Naive thymus-derived CD4-positive, alpha-beta T cell (primary cell): Measurements from ENCODE around the gene GTPBP6. TPM values are rescaled to one million over a fixed set of nuclear protein-coding genes. Genes with fewer than 3 reads are reported as not detected.
A peak's percentile ranks its signal among the peaks of the same experiment; 100 is the strongest.

Experiments used
- ATAC-seq: fragments of 150-1000 bp; cut with Tn5 transposase; 2 replicates; pipeline ENCODE4 v1.10.0; 2021; ENCODE audit warnings: mild to moderate bottlenecking, moderate library complexity
- CTCF ChIA-PET: fragments of 350-600 bp; sonication (Branson Sonifier 250); formaldehyde crosslinking; loops from one replicate; lab custom pipeline; 2021; ENCODE audit warnings: antibody characterized with exemption; lab: Charles Lee
- POLR2A ChIA-PET: fragments of 350-600 bp; sonication (Branson Sonifier 250); formaldehyde crosslinking; loops from one replicate; lab custom pipeline; 2021; ENCODE audit warnings: antibody characterized with exemption, inconsistent platforms; lab: Charles Lee
- DNase-seq, 9 donors: peaks; one replicate each; pipeline versions ENCODE4 v3.0.0 to v3.0.0-alpha.2; 2020 to 2022; ENCODE audit warnings: mixed read lengths in 1 of 9
- H3K27ac ChIP-seq: one replicate; pipeline ENCODE4 v1.7.0; 2013; ENCODE audit warnings: mild to moderate bottlenecking, low read depth, low read length, moderate library complexity
- H3K27me3 ChIP-seq, 2 donors: one replicate each; pipeline ENCODE4 v1.7.0; 2013; ENCODE audit warnings: low read length in 2 of 2, mild to moderate bottlenecking in 2 of 2, moderate library complexity in 2 of 2; ENCODE audit not compliant: control insufficient read depth in 2 of 2, insufficient read depth in 2 of 2
- H3K36me3 ChIP-seq, 3 experiments: 1 replicate in 2 of 3; 2 replicates in 1 of 3; pipeline ENCODE4 v1.7.0; 2013; ENCODE audit warnings: low read length in 3 of 3, mild to moderate bottlenecking in 3 of 3, moderate library complexity in 1 of 3; ENCODE audit not compliant: insufficient read depth in 3 of 3, control insufficient read depth in 2 of 3
- H3K4me1 ChIP-seq, 2 donors: one replicate each; pipeline ENCODE4 v1.7.0; 2013; ENCODE audit warnings: low read length in 2 of 2, mild to moderate bottlenecking in 2 of 2, moderate library complexity in 1 of 2; ENCODE audit not compliant: control insufficient read depth in 2 of 2, insufficient read depth in 2 of 2
- H3K4me3 ChIP-seq: 2 replicates; pipeline ENCODE4 v1.7.0; 2013; ENCODE audit warnings: mild to moderate bottlenecking, low read length
- H3K9me3 ChIP-seq, 3 experiments: 1 replicate in 2 of 3; 2 replicates in 1 of 3; pipeline ENCODE4 v1.7.0; 2013; ENCODE audit warnings: low read length in 3 of 3; ENCODE audit not compliant: control insufficient read depth in 2 of 3
- H3K27ac Mint-ChIP-seq, 9 donors: one replicate each; pipeline ENCODE4 v1.8.0; 2020 to 2022; ENCODE audit warnings: mixed read lengths in 9 of 9, mild to moderate bottlenecking in 8 of 9, moderate library complexity in 5 of 9, inconsistent platforms in 2 of 9
- H3K27me3 Mint-ChIP-seq, 5 donors: one replicate each; pipeline ENCODE4 v1.8.0; 2021 to 2022; ENCODE audit warnings: mixed read lengths in 5 of 5, mild to moderate bottlenecking in 1 of 5
- H3K36me3 Mint-ChIP-seq, 5 donors: one replicate each; pipeline ENCODE4 v1.8.0; 2020 to 2022; ENCODE audit warnings: mixed read lengths in 5 of 5, mild to moderate bottlenecking in 3 of 5, inconsistent platforms in 1 of 5
- H3K4me1 Mint-ChIP-seq, 7 donors: one replicate each; pipeline ENCODE4 v1.8.0; 2020 to 2022; ENCODE audit warnings: mixed read lengths in 7 of 7, mild to moderate bottlenecking in 3 of 7, inconsistent platforms in 1 of 7
- H3K4me3 Mint-ChIP-seq, 10 donors: one replicate each; pipeline ENCODE4 v1.8.0; 2020 to 2022; ENCODE audit warnings: mild to moderate bottlenecking in 10 of 10, mixed read lengths in 10 of 10, moderate library complexity in 6 of 10, inconsistent platforms in 2 of 10
- H3K9me3 Mint-ChIP-seq, 11 donors: one replicate each; pipeline ENCODE4 v1.8.0; 2020 to 2022; ENCODE audit warnings: mixed read lengths in 11 of 11, mild to moderate bottlenecking in 4 of 11, inconsistent platforms in 1 of 11, moderate library complexity in 1 of 11
- intact Hi-C, 2 donors: fragments of 100-400 bp; cut with micrococcal nuclease; formaldehyde crosslinking; loops; one replicate each; pipeline ENCODE4 v1.15.1; 2023
- polyA plus RNA-seq, 2 donors: library from polyadenylated mRNA; unstranded; fragments of 300-500 nt; fragmentation: Illumina TruSeq; gene quantifications; one replicate each; pipeline ENCODE4 v1.2.3, GENCODE V29; 2021
- total RNA-seq, 6 experiments: library from RNA in 5 of 6; stranded (reverse) in 5 of 6; gene quantifications; 1 replicate in 5 of 6; 2 replicates in 1 of 6; pipeline ENCODE4 v1.2.3 and lab custom pipeline; 2021 to 2026

Gene GTPBP6
- total and polyA plus RNA-seq, 7 experiments from 2014 or later, result 38.9 to 95.2 (median 73.9) TPM

DNA sequence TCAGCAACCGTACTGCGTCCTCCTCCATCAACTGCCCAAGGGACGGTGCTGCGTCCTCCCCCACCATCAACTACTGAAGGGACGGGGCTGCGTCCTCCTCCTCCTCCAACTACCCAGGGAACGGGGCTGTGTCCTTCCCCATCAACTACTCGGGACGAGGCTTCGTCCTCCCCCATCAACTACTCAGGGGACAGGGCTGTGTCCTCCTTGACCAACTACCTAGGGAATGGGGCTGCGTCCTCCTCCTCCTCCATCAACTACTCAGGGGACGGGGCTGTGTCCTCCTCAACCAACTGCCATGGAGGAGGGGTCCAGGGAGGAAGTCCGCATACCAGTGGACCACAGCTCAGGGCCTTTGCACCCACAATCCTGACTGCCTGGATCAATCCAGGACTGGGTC, 43.8 kb upstream of the GTPBP6 start:
- Histone ChIP-seq H3K36me3 (peaks cover 0 to 15% (median 0%) of the 10 kb centered on the region in 3 experiments), H3K4me3 (no peak overlapping the region), H3K4me1 (peaks cover 0 to 9% of the 10 kb centered on the region in 2 donors), H3K9me3 (peaks cover 0 to 35% (median 4%) of the 10 kb centered on the region in 3 experiments), H3K27ac (no peak overlapping the region), H3K27me3 (no peaks in the 10 kb centered on the region)
- Mint-ChIP-seq H3K27ac (peak overlapping the region in 1 of 9 donors; percentile 41), H3K36me3 (peaks cover 5 to 53% (median 29%) of the 10 kb centered on the region in 5 donors), H3K4me1 (peaks cover 6 to 14% (median 8%) of the 10 kb centered on the region in 7 donors), H3K4me3 (peak overlapping the region in 1 of 10 donors; percentile 23), H3K9me3 (peaks cover 0 to 36% (median 17%) of the 10 kb centered on the region in 11 donors), H3K27me3 (no peaks in the 10 kb centered on the region)
- ATAC-seq, result no peak
- ChIA-PET POLR2A (no interaction called here), CTCF (no interaction called here)
- intact Hi-C loops, result no loop called here
- no peak for DNase-seq

DNA sequence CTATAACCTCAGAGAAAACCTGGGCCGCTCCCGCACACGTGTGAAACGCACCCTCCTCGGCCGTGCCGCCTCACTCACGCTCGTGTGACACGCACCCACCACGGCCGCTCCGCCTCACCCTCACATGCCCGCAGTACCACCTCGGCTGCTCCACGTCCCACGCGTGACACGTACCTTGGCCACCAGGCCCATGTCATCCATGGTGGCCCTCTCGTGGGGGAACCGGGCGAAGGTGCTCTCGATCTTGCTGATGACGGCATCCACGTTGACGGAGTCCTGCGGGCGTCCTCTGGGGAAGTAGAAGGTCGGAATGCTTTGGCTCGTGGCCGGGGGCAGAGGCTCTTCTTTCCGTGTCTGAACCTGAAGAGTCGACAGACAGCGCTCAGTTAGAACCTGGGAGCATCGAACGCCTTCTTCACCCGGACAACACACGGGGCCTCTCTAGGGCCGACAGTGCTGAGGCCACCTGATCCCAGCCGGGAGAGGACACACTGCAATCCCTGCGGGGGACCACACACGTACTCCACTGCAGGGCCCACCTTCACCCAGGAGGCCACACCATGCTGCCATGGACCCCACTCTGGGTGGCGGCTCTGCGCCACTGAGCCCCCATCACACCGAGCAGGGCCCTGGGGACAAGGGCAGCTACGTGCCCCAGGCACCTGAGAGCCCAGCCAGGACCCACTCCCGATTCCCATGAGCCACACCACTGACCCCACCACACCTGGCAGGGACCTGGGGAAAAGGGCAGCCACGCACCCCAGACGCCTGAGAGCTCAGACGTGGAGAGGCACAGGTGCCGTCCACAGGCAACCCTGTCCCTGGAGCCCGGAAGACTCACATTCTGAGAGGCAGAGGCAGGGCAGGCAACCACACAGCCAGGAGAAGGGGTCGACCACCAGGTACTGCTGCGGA, 42.9 kb upstream of the GTPBP6 start:
- POLR2A ChIA-PET, result no interaction called here
- H3K27ac ChIP-seq, result no peak overlapping the region
- peaks cover 0 to 17% of the 10 kb centered on the region in 2 donors for H3K4me1 ChIP-seq
- H3K4me1 Mint-ChIP-seq, result peaks cover 14 to 22% (median 15%) of the 10 kb centered on the region in 7 donors
- intact Hi-C loops, result no loop called here
- H3K9me3 Mint-ChIP-seq, result peaks cover 0 to 39% (median 19%) of the 10 kb centered on the region in 11 donors
- H3K27ac Mint-ChIP-seq, result peak overlapping the region in 1 of 9 donors; percentile 70
- no peaks in the 10 kb centered on the region for H3K27me3 ChIP-seq
- no peak overlapping the region for H3K4me3 Mint-ChIP-seq
- H3K4me3 ChIP-seq, result no peak overlapping the region
- H3K9me3 ChIP-seq, result peaks cover 0 to 35% (median 4%) of the 10 kb centered on the region in 3 experiments
- ATAC-seq, result no peak
- H3K36me3 Mint-ChIP-seq, result peaks cover 5 to 58% (median 33%) of the 10 kb centered on the region in 5 donors
- CTCF ChIA-PET, result no interaction called here
- no peaks in the 10 kb centered on the region for H3K27me3 Mint-ChIP-seq
- H3K36me3 ChIP-seq, result peaks cover 0 to 15% (median 0%) of the 10 kb centered on the region in 3 experiments
- DNase-seq, result no peak

DNA sequence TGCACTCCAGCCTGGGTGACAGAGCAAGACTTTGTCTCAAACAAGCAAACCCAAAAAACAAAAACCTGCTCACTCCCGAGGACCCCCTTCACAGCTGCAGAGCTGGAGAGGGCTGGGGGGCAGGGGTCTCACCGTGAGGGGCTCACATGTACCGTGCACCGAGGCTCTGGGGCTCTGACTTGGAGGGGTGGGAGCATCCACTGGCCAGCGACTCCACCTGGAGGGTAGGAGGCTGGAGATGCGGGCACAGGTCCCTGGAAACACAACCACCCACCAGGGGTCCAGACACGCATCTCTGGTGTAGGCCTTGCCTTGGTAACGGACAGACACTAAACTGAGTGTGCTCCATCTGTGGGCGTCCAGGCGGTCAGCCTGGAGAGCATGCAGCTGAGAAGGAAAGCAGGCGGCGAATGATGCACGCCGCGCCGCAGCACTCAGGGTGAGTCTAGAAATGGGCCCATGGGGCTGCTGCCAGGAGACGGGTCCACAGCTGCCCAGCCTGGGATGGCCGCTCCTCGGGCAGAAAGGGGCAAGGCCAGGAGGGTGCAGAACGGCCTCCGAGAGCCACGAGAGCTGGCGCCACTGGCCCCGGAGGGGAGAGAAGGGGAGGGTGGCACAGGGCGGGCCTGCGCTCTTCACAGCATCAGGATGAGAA, 42.0 kb upstream of the GTPBP6 start:
- no peak for DNase-seq
- Mint-ChIP-seq H3K4me3 (no peak overlapping the region), H3K4me1 (peaks cover 16 to 27% (median 21%) of the 10 kb centered on the region in 7 donors), H3K27ac (no peak overlapping the region), H3K36me3 (peaks cover 5 to 62% (median 36%) of the 10 kb centered on the region in 5 donors), H3K27me3 (no peaks in the 10 kb centered on the region), H3K9me3 (peaks cover 0 to 39% (median 19%) of the 10 kb centered on the region in 11 donors)
- Histone ChIP-seq H3K4me1 (peaks cover 0 to 19% of the 10 kb centered on the region in 2 donors), H3K9me3 (peaks cover 0 to 35% (median 4%) of the 10 kb centered on the region in 3 experiments), H3K27me3 (no peaks in the 10 kb centered on the region), H3K4me3 (no peak overlapping the region), H3K27ac (no peak overlapping the region), H3K36me3 (peaks cover 0 to 15% (median 0%) of the 10 kb centered on the region in 3 experiments)
- ChIA-PET CTCF (no interaction called here), POLR2A (no interaction called here)
- intact Hi-C loops, result no loop called here
- ATAC-seq, result no peak

DNA sequence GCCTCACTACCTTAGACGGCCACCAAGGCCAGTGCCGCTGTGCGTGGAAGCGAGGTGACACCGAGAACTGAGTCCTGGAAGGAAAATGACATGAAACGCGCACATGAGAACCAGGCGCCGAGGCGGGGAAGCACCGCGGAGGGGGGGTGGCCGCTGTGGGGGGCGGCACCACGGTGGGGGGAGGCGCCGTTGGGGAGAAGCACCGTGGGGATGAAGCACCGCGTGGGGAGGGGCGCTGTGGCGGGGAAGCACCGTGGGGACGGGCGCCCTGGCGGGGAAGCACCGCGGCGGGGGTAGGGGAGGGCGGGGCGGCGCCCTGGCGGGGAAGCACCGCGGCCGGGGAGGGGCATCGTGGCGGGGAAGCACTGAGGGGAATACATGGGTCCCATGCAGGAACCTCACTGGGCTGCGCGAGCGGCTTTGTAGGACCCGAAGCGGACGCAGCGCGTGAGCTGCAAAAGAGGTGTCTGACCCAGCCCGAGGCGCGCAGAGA, 40.1 kb upstream of the GTPBP6 start:
- Histone ChIP-seq H3K36me3 (peaks cover 0 to 15% (median 0%) of the 10 kb centered on the region in 3 experiments), H3K27me3 (no peaks in the 10 kb centered on the region), H3K27ac (peak overlapping the region; percentile 71), H3K9me3 (peaks cover 0 to 35% (median 4%) of the 10 kb centered on the region in 3 experiments), H3K4me3 (no peak overlapping the region), H3K4me1 (peaks cover 0 to 19% of the 10 kb centered on the region in 2 donors)
- ChIA-PET POLR2A (no interaction called here), CTCF (no interaction called here)
- peak overlapping the region in 4 of 9 donors; percentile 59 to 77 (median 76) for H3K27ac Mint-ChIP-seq
- no peak for DNase-seq
- H3K4me1 Mint-ChIP-seq, result peaks cover 16 to 36% (median 30%) of the 10 kb centered on the region in 7 donors
- no peak overlapping the region for H3K4me3 Mint-ChIP-seq
- intact Hi-C loops, result no loop called here
- ATAC-seq, result no peak
- H3K27me3 Mint-ChIP-seq, result no peaks in the 10 kb centered on the region
- peaks cover 5 to 62% (median 38%) of the 10 kb centered on the region in 5 donors for H3K36me3 Mint-ChIP-seq
- H3K9me3 Mint-ChIP-seq, result peaks cover 0 to 39% (median 19%) of the 10 kb centered on the region in 11 donors

DNA sequence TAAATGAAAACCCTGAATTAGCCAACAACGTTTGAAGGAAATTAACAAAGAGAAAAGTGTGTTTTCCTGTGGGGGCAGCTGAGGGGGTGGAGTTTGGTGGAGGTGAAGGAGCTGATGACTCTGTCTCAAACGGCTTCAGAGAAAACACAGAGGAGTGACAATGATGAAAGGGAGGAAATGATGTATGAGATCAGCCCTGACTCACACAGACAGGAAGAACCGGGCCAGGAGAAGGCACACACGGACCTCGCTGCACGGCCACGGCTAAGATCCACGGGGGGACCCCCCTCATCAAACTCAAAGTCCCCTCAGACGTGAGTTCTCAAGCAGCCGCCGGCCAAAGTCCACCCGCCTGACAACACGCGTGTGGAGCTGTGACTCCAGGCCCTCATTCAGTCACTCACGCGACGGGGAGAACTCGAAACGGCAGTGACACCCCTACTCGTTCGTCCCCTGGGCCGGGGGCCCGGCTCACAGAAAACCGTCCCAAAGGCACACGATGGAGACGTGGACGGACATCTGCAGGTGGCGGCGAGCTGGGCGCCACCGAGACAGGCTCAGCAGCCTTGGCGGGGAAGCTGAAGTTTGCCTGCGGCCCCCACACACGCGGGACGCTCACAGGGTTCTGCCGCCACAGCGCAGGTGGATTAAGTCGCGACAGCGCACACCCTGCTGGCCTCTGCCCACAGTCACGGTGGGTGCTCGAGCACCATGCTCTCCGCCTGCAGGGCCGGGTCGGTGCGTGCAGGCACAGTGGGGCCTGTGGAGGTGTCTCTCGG, 39.3 kb upstream of the GTPBP6 start:
- POLR2A ChIA-PET, result no interaction called here
- H3K27me3 ChIP-seq, result no peaks in the 10 kb centered on the region
- Mint-ChIP-seq H3K27ac (peak overlapping the region; percentile 86 to 99 (median 96)), H3K36me3 (peaks cover 5 to 54% (median 38%) of the 10 kb centered on the region in 5 donors), H3K4me1 (peaks cover 16 to 32% (median 30%) of the 10 kb centered on the region in 7 donors), H3K9me3 (peaks cover 0 to 39% (median 16%) of the 10 kb centered on the region in 11 donors), H3K4me3 (peak overlapping the region; percentile 35 to 81 (median 72)), H3K27me3 (no peaks in the 10 kb centered on the region)
- peak; percentile 92 for ATAC-seq
- CTCF ChIA-PET, result no interaction called here
- no peak overlapping the region for H3K4me3 ChIP-seq
- H3K36me3 ChIP-seq, result peaks cover 0 to 15% (median 0%) of the 10 kb centered on the region in 3 experiments
- peak overlapping the region; percentile 71 for H3K27ac ChIP-seq
- peaks cover 0 to 35% (median 4%) of the 10 kb centered on the region in 3 experiments for H3K9me3 ChIP-seq
- intact Hi-C loops, result loop anchor here (1.0 to 2.0 kb wide), 5 partner anchors 29 to 40 kb away; partner anchors contain the start of genes GTPBP6 (in 2 of the 2) and PPP2R3B (in 1 of the 2)
- DNase-seq, result peak in 7 of 9 donors; percentile 60 to 82 (median 76)
- peaks cover 0 to 19% of the 10 kb centered on the region in 2 donors for H3K4me1 ChIP-seq
